GM18508 (cell line): Measurements from ENCODE around the gene C22orf39.

ENCODE experiments used
- ATAC-seq: cut with Tn5 transposase; IDR thresholded peaks from one replicate; pipeline ENCODE4 v1.9.1; 2021; ENCODE audit warnings: moderate number of reproducible peaks; ENCODE audit not compliant: insufficient read depth, unreplicated experiment

The C22orf39 gene

DNA sequence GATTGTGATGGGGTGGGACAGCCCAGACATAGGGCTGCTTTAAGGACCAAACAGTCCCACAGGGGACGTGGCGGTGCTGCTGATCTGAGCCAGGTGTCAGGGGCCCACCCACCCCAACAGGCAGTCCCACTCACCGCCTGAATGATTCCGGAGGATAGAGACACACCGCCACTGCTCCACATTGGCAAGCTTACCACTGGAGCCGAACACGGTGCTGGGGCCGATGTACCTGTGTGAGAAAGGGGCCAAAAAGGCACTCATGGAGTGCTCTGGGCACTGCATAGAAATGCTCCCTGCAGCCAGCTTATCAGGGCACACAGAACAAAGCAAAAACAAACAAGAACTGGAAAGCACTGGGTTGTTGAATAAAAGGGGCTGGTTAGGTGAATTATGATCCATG is 41.9 kb downstream of the C22orf39 start:
- ATAC-seq = no peak

GRCh38 chr22:19405133-19405532 is 42.4 kb downstream of the C22orf39 start:
- ATAC-seq = no peak

DNA sequence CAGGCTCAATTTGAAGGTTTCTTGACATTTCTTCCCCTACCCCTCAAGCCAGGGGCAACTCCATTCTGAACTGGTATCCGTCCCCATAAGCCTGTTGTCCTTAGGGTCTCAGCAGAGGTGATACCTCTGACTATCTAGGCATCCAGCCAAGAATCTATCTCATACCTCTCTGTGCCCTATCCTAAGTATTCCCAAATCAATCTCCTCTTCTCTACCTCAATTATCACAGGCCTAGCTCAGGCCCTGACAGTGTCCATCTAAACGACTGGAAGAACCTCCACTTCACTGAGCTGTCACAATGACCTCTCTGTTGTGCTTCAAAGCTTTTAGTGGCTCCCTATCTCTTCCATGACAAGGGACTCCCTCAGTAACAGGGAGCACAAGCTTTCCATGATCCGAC is 42.8 kb downstream of the C22orf39 start:
- no peak for ATAC-seq

- ATAC-seq = no peak
Measured at GRCh38 chr22:19402642-19403191, 44.8 kb downstream of the C22orf39 start.

DNA sequence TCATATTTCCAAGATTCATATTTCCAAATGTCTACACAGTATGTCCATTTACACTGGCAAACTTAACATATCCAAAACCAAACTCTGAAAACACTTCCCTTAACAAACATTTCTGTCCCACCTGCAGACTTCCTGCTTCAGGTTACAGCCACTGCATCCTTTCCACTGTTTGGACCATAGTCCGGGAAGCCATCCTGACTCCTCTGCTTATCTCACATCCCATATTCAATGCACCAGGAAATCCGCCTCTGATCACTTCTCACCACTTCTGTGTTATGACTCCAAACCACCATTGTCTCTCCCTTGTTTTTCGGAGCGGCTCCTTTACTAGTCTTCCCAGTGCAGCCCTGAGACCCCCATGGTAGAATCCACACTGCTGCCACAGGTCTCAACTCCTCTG is 46.0 kb downstream of the C22orf39 start:
- no peak for ATAC-seq

GRCh38 chr22:19400881-19401280 is 46.6 kb downstream of the C22orf39 start:
- no peak for ATAC-seq

- no peak for ATAC-seq
Measured at GRCh38 chr22:19398652-19399051, 48.9 kb downstream of the C22orf39 start.

DNA sequence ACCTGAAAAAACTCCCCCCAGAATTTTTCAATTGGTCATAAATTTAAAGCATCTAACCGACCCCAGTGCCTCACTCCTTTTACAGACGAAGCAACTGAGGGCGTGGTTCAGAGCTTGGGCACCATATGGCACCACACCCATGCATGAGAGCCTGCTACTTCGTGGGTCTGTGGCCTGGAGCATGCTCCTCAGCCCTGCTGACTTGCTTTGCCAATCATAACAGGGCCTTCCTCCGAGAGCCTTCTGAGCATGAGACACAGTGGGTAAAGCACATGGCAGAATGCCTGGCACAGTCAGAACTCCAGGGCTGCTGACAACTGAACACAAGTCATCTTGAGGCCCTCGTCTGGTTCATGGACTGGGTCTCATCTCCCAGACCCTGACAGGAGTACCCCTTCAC is 49.3 kb downstream of the C22orf39 start:
- ATAC-seq = no peak

DNA sequence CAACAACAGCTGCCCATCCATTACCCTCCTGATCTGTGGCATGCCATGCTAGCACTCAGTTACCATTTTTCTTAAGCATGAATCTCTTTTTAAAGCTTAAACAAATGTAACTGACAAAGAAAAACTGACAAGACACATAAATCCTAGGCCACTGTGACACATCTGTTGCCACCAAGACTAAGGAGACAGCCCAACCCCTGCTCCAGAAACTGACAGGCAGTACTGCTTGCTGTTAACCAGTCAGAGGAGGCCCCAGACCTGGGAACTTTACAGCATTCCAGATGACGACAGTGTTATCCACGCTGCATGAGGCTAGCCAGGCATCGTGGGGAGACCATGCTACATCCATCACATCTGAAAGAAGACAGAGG is 49.8 kb downstream of the C22orf39 start:
- no peak for ATAC-seq

DNA sequence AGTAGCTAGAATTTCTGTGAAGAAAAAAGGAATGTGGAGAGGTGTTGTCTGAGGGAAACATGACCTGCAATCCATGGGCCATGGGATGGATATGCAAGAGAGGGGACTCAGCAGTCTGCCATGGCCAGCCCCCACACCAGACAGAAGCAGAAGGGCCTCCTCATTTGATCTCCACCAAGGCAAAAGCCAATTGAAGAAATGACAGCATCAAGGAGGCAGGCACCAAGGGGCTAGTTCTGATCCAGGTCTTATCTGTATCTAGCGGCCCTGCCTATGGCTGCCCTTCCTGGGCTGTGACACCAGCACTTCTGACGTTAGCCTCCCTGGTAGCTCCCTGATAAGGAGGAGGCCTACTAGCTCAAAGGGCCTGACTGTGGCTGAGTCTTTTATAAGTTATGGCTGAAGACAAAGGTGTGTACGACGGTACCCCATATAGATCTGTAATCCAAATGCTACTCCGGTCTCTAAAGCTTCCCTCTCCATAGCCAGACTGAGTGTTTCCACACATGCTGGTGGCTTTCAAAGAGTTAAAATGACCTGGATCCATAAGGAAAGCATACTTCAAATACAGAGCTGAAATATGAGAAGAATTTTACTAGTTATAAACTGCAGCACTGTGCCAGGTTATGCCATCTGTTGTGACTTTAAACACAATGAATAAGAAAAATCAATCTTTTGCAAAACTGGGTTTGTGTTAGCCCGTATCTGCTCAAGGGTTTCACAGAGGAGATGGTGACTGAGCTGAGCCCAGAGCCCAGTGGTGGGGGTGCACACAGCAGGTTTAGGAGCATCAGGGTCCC is 50.4 kb downstream of the C22orf39 start:
- ATAC-seq = no peak

- ATAC-seq = no peak
Measured at GRCh38 chr22:19396561-19396933, 51.0 kb downstream of the C22orf39 start.

DNA sequence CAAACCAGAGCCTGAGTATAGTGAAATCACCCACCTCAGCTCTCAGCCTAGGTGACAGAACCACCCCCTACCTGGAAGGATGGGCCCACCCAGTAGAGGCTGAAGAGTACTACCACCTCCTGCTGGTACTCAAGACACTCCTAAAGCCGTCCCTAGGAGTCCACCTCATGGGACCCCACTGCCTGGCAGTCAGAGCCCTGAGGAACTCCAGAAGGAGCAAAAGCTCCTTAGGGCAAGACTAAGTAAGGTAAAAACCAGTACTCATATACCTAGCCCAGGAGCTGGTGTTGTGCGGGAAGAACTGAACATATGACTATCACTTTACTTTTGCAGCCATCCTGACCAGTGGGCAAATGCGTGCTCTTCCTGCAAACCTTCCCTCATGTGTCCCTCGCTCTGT is 52.2 kb downstream of the C22orf39 start:
- no peak for ATAC-seq

DNA sequence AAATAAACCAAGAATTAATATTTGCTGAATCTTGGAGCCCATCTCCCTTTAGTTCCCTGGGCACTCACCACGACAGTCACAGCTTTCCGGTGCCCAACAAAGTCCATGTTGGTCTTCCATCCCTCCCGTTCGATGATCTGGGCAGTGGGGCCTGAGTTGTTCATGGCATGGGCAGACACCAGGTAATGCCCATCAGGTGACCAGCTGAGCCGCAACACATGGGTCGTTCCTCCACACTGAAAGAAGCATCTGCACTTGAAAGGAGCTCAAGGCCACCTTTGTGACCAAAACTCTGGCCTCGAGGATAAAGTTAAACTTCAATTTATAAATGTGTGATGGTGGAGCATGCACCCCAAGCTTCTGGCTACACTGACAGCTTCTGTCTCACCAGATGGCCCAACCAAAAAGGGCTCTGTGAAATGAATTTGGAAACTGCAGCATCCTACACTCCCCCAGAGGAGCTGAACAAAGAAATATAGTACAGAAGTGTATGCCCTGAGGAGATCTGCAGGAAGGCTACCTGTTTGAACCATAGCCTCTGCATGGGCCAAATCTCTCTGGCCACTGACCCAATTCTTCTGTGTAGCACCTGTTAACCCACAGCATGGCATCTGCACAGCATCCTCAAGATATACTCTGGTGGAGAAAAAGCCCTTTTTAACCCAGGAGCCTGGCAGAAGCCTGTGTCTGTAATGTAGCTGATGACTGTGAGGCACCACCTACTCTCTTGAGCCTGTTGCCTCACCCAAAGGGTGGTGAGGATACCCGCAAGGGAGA is 53.0 kb downstream of the C22orf39 start:
- ATAC-seq = no peak

GRCh38 chr22:19393704-19394103 is 53.8 kb downstream of the C22orf39 start:
- no peak for ATAC-seq
